Calu3 (cell line): Measurements from ENCODE around the gene SMARCA2. TPM values are rescaled to one million over a fixed set of nuclear protein-coding genes. Genes with fewer than 3 reads are reported as not detected.

Experiments
- BruUV-seq: library from RNA; stranded (reverse); fragments of 400-500 nt; replicated peaks from 2 replicates; lab custom pipeline; 2021; lab: Mats Ljungman, UMichigan
- CTCF ChIA-PET: fragments of 300-600 bp; sonication (Branson Sonifier 250); formaldehyde crosslinking; loops from one replicate; lab custom pipeline; 2022; ENCODE audit warnings: antibody characterized with exemption; lab: Charles Lee
- DNase-seq: peaks from one replicate; pipeline ENCODE4 v3.0.0; 2022
- H3K27ac Mint-ChIP-seq: one replicate; pipeline ENCODE4 v1.8.0; 2022; ENCODE audit warnings: mixed read lengths; ENCODE audit not compliant: unreplicated experiment
- H3K27me3 Mint-ChIP-seq: one replicate; pipeline ENCODE4 v1.8.0; 2022; ENCODE audit warnings: mixed read lengths; ENCODE audit not compliant: unreplicated experiment
- H3K36me3 Mint-ChIP-seq: one replicate; pipeline ENCODE4 v1.8.0; 2022; ENCODE audit warnings: mild to moderate bottlenecking, moderate library complexity, mixed read lengths; ENCODE audit not compliant: insufficient read depth, unreplicated experiment
- H3K4me1 Mint-ChIP-seq: one replicate; pipeline ENCODE4 v1.8.0; 2022; ENCODE audit warnings: mild to moderate bottlenecking, low read depth, mixed read lengths; ENCODE audit not compliant: unreplicated experiment
- H3K4me3 Mint-ChIP-seq: one replicate; pipeline ENCODE4 v1.8.0; 2022; ENCODE audit warnings: mild to moderate bottlenecking, low read depth, moderate library complexity, mixed read lengths; ENCODE audit not compliant: unreplicated experiment
- H3K9me3 Mint-ChIP-seq: one replicate; pipeline ENCODE4 v1.8.0; 2022; ENCODE audit warnings: low read depth, mixed read lengths; ENCODE audit not compliant: unreplicated experiment
- CTCF ChIP-seq: fragments of 200-600 bp; IDR thresholded peaks from one replicate; pipeline ENCODE4 v1.8.0; 2022; ENCODE audit warnings: antibody characterized with exemption; ENCODE audit not compliant: unreplicated experiment
- intact Hi-C: fragments of 100-400 bp; cut with micrococcal nuclease; formaldehyde crosslinking; loops from one replicate; pipeline ENCODE4 v1.10.0; 2022; ENCODE audit not compliant: unreplicated experiment
- total RNA-seq: library from RNA; stranded (reverse); gene quantifications from 2 replicates; pipeline ENCODE4 v1.2.3, GENCODE V29; 2022

Gene SMARCA2
- total RNA-seq, 1 experiment from 2014 or later, result 47.4 TPM

DNA sequence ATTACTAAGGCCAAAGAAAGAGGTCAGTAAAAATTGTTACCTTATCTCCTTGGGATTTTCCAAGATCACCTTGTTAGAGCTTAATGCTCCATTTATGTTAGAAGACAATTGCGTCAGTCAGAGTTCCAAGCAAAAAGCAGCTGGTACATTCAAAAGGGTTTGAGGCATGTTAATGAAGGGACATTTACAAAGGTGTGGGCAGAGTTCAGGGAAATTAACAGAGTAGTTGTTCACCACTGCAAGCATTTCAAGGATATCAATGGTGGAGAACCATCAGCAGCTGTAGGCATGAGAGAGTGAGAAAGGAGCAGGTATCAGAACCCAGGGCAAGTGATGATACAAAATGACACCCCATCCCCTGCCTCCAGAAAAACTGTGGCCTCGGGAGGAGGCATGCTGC, 17.0 kb upstream of the SMARCA2 start:
- Mint-ChIP-seq H3K4me1 (no peaks in the 10 kb centered on the region), H3K27ac (no peak overlapping the region), H3K36me3 (no peaks in the 10 kb centered on the region), H3K9me3 (no peaks in the 10 kb centered on the region), H3K27me3 (peaks cover 7% of the 10 kb centered on the region), H3K4me3 (no peak overlapping the region)
- intact Hi-C loops, result no loop called here
- CTCF ChIA-PET, result no interaction called here
- TF ChIP-seq CTCF, result no peak
- no TSS peak for BruUV-seq
- no peak for DNase-seq

DNA sequence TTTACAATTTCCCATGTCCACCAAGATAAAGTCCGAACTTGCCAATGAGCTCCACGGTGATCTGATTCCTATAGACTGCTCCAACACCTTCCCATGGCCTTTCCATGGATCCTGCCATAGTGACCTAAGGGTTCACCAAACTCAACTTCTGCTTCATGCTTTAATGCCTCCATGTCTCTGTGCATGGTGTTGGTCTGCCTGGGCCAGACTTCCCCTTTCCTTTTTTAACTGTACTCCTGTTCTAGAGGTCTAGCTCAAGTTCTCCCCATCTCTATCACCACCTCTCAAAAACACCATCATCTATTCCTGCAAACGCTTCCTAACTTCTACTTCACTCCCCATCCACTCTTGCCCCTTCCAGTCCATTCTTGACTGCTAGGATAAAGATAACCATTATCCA, 14.8 kb upstream of the SMARCA2 start:
- Mint-ChIP-seq H3K27ac (no peak overlapping the region), H3K36me3 (no peaks in the 10 kb centered on the region), H3K4me3 (no peak overlapping the region), H3K4me1 (no peaks in the 10 kb centered on the region), H3K27me3 (peaks cover 15% of the 10 kb centered on the region), H3K9me3 (no peaks in the 10 kb centered on the region)
- BruUV-seq, result no TSS peak
- intact Hi-C loops, result no loop called here
- CTCF ChIA-PET, result interaction anchor here (0.5 kb wide), 1 partner anchor 225 kb away, joined by 4 read pairs; no protein-coding TSS in a partner anchor
- TF ChIP-seq CTCF, result no peak
- no peak for DNase-seq

DNA sequence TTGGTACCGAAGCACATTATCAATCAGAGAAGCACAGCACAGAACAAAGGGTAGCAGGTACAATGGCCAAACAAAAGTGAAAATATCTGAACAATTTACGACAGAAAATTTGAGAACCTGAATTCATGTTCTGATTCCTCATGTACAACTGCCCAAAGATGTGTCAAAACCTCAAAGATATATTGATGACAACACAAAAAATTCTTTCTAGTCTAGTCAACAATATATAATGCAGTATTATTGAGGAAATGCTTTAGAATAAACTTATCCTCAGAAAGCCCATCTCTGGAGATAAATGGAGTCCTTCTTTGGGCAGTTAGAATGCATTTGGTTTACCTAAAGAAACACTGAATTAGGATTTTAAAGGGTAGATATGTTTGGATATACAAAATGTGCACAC, 6.8 kb upstream of the SMARCA2 start:
- BruUV-seq, result no TSS peak
- CTCF ChIA-PET, result no interaction called here
- Mint-ChIP-seq H3K27me3 (peaks cover 47% of the 10 kb centered on the region), H3K27ac (no peak overlapping the region), H3K36me3 (no peaks in the 10 kb centered on the region), H3K9me3 (no peaks in the 10 kb centered on the region), H3K4me1 (no peaks in the 10 kb centered on the region), H3K4me3 (no peak overlapping the region)
- no peak for DNase-seq
- intact Hi-C loops, result no loop called here
- TF ChIP-seq CTCF, result no peak

DNA sequence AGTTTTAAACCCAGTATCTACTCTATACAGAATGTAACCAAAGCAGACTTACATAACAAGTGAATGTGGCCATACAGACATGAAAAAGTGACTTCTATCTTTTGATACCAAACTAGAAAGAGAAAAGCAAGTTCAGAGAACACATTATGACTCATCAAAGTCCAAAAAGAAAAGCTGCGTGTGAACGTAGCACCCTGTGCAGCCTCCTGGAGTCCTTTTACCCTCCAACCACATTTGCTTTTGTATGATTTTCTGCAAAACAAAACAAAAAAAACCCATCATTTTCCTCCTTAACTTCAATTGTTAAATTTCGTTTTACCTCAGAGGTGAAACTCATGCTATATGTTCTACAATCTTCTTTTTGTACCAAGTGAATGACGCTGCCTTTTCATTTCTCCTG, 2.8 kb upstream of the SMARCA2 start:
- no peak overlapping the region for H3K4me3 Mint-ChIP-seq
- intact Hi-C loops, result no loop called here
- no TSS peak for BruUV-seq
- no peak for DNase-seq
- H3K9me3 Mint-ChIP-seq, result no peaks in the 10 kb centered on the region
- CTCF ChIA-PET, result no interaction called here
- no peak overlapping the region for H3K27ac Mint-ChIP-seq
- peaks cover 30% of the 10 kb centered on the region for H3K36me3 Mint-ChIP-seq
- H3K27me3 Mint-ChIP-seq, result peaks cover 15% of the 10 kb centered on the region
- TF ChIP-seq CTCF, result no peak
- H3K4me1 Mint-ChIP-seq, result no peaks in the 10 kb centered on the region
